ENCODE data around the gene SRGN.

SRGN gene

DNA sequence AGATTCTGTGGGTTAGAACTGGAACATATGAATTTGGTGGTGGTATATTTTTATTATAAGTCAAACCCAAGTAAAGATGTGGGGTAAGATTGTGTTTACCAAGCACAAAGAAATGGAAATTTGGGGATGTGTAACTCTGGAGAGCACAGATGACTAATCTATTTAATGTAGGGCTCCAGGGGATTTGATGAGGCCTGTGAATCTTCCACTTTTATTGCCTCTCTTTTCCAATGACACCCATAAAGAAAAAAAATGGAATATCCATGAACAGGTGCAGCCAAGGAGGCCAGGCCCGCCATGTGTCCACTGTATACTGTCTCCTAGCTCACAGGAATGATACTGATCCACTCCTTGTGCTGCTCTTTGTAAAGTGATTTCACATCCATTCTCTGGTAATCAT, 2.8 kb downstream of the SRGN start:
- no peaks in the 10 kb centered on the region for H3K36me3 ChIP-seq (ENCODE audit: control insufficient read depth, insufficient read depth, low read length)

DNA sequence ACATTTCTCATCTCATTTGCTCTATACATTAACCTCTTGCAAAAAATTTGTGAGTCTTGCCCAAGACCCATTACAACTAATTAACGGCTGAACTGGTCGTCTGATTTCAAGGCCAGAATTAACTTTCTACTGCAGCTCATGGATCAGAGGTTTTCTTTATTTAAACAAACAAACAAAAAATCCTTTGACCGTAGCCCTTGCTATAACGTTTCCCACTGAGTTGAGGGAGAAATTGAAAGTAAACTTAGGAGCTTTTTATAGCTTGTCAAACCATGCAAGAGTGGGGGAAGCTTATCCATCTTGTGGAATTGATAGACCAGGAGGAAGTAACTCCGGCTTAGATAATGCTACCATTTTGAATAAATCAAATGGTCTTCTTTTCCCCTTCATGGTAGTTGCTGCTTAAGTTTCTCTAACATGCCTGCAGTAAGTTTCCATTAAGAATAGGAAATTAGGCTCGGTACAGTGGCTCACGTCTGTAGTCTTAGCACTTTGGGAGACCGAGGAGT, 3.3 kb downstream of the SRGN start:
- WGBS, 2 experiments = 87 to 92% methylated on average over 8 of the region's 8 CpGs
- Histone ChIP-seq H3K9me3 (ENCODE audit: control insufficient read depth, low read length) (no peaks in the 10 kb centered on the region), H3K36me3 (ENCODE audit: control insufficient read depth, insufficient read depth, low read length) (no peaks in the 10 kb centered on the region), H3K4me3 (ENCODE audit: insufficient read depth, low read depth, low read length) (no peak overlapping the region), H3K27me3 (ENCODE audit: control insufficient read depth, insufficient read depth, low read length, poor library complexity, severe bottlenecking) (no peaks in the 10 kb centered on the region), H3K4me1 (ENCODE audit: control insufficient read depth, insufficient read depth, low read length) (no peaks in the 10 kb centered on the region), H3K27ac (ENCODE audit: insufficient read depth, low read depth, low read length, poor library complexity, severe bottlenecking) (no peak overlapping the region)

More for the DNA sequence above, 2.8 kb downstream of the SRGN start:
- no peaks in the 10 kb centered on the region for H3K9me3 ChIP-seq (ENCODE audit: control insufficient read depth, low read length)
- H3K4me3 ChIP-seq (ENCODE audit: insufficient read depth, low read depth, low read length) = no peak overlapping the region
- WGBS, 2 experiments = 94 to 96% methylated on average over 1 of the region's 1 CpG
- no peaks in the 10 kb centered on the region for H3K27me3 ChIP-seq (ENCODE audit: control insufficient read depth, insufficient read depth, low read length, poor library complexity, severe bottlenecking)
- no peak overlapping the region for H3K27ac ChIP-seq (ENCODE audit: insufficient read depth, low read depth, low read length, poor library complexity, severe bottlenecking)
- no peaks in the 10 kb centered on the region for H3K4me1 ChIP-seq (ENCODE audit: control insufficient read depth, insufficient read depth, low read length)

DNA sequence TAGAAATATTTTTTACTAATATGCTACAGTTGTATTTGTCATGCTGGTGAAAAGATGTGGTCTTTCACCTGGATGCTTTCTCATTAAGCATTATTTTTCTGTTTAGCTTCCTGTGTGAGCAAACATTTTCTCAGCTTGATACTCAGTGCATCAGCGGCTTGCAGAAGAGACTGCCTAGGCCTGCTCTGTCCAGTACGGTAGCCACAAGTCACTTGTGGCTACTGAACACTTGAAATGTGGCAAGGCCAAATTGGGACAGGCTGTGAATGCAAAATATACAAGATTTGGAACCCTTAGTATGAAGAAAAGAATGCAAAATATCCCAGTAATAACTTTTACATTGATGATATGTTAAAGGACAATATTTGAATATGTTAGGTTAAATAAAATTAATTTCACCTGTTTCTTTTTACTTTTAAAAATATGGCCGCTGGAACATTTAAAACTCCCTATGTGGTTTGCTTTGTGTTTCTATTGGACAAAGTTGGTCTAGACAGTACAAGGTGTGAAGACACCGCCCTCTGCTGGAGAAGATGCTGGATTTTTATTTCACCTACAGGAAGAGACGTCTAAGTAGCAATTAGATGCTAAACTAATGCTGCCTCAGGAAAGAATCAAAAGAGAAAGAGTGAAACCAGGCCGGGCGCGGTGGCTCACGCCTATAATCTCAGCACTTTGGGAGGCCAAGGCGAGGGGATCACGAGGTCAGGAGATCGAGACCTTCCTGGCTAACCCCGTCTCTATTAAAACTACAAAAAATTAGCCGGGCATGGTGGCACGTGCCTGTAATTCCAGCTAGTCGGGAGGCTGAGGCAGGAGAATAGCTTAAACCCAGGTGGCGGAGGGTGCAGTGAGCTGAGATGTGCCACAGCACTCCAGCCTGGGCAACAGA, 5.3 kb downstream of the SRGN start:
- H3K36me3 ChIP-seq (ENCODE audit: control insufficient read depth, insufficient read depth, low read length) = no peaks in the 10 kb centered on the region
- no peaks in the 10 kb centered on the region for H3K9me3 ChIP-seq (ENCODE audit: control insufficient read depth, low read length)
- whole genome bisulfite sequencing, 2 experiments = 57 to 62% methylated on average over 17 of the region's 17 CpGs
- no peak overlapping the region for H3K27ac ChIP-seq (ENCODE audit: insufficient read depth, low read depth, low read length, poor library complexity, severe bottlenecking)
- no peaks in the 10 kb centered on the region for H3K4me1 ChIP-seq (ENCODE audit: control insufficient read depth, insufficient read depth, low read length)
- no peak overlapping the region for H3K4me3 ChIP-seq (ENCODE audit: insufficient read depth, low read depth, low read length)
- H3K27me3 ChIP-seq (ENCODE audit: control insufficient read depth, insufficient read depth, low read length, poor library complexity, severe bottlenecking) = no peaks in the 10 kb centered on the region

DNA sequence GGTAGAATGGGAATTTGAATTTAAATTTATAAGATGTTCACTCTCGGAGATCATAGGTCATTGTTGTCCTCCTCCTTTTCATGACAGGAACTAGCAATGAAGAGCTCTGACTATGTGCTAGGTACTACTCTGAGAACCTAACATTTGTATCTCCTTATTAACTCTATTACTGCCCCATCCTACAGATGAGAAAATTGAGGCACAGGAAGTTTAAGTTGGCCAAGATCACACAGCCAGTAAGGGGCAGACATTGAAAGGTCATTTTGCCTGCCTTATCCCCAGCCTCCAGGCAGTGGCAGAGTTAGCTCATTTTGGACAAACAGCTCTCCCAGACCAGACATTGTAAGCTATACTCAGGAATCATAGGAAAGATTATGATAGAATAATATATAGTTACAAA, 6.0 kb downstream of the SRGN start:
- Histone ChIP-seq H3K4me3 (ENCODE audit: insufficient read depth, low read depth, low read length) (no peak overlapping the region), H3K9me3 (ENCODE audit: control insufficient read depth, low read length) (no peaks in the 10 kb centered on the region), H3K27ac (ENCODE audit: insufficient read depth, low read depth, low read length, poor library complexity, severe bottlenecking) (no peak overlapping the region), H3K4me1 (ENCODE audit: control insufficient read depth, insufficient read depth, low read length) (no peaks in the 10 kb centered on the region), H3K27me3 (ENCODE audit: control insufficient read depth, insufficient read depth, low read length, poor library complexity, severe bottlenecking) (no peaks in the 10 kb centered on the region), H3K36me3 (ENCODE audit: control insufficient read depth, insufficient read depth, low read length) (no peaks in the 10 kb centered on the region)
- WGBS, 2 experiments = 94 to 100% methylated on average over 1 of the region's 1 CpG

DNA sequence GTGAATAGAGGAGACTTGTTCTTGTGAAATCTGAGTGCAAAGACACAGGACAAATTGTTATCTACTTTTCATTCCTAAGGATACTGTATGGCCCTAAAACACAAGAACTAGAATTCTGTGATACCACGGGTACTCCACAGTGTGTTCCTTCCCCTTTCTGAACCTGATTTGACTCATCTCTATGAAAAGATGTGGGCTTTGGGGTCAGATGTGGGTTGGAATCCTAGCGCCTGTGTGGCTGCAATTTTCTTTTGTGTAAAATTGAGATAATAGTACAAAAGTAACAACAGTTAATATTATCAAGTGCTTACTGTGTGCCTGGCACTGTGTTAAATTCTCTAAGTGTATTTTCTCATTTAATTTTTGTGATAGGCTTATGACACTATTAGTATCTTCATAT, 8.1 kb downstream of the SRGN start:
- Histone ChIP-seq H3K4me3 (ENCODE audit: insufficient read depth, low read depth, low read length) (no peak overlapping the region), H3K4me1 (ENCODE audit: control insufficient read depth, insufficient read depth, low read length) (no peaks in the 10 kb centered on the region), H3K9me3 (ENCODE audit: control insufficient read depth, low read length) (no peaks in the 10 kb centered on the region), H3K27ac (ENCODE audit: insufficient read depth, low read depth, low read length, poor library complexity, severe bottlenecking) (no peak overlapping the region), H3K27me3 (ENCODE audit: control insufficient read depth, insufficient read depth, low read length, poor library complexity, severe bottlenecking) (no peaks in the 10 kb centered on the region), H3K36me3 (ENCODE audit: control insufficient read depth, insufficient read depth, low read length) (no peaks in the 10 kb centered on the region)
- 92 to 100% methylated on average over 1 of the region's 2 CpGs for WGBS, 2 experiments

DNA sequence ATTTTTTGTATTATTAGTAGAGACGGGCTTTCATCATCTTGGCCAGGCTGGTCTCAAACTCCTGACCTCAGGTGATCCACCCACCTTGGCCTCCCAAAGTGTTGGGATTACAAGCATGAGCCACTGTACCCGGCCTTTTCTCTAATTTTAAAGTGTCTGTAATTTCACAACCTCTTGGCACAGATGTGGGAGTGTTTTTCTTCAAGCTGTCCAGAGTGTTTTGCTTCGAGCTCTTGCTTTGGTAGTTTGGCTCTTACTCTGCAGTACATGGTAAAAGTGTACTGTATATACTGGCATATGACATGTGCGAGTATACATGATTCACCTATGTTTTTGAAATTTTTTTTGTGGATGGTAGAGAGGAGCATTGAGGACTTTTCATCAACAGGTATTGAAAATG, 9.8 kb downstream of the SRGN start:
- WGBS, 2 experiments = 92 to 94% methylated on average over 4 of the region's 4 CpGs
- Histone ChIP-seq H3K36me3 (ENCODE audit: control insufficient read depth, insufficient read depth, low read length) (no peaks in the 10 kb centered on the region), H3K4me1 (ENCODE audit: control insufficient read depth, insufficient read depth, low read length) (no peaks in the 10 kb centered on the region), H3K27ac (ENCODE audit: insufficient read depth, low read depth, low read length, poor library complexity, severe bottlenecking) (no peak overlapping the region), H3K27me3 (ENCODE audit: control insufficient read depth, insufficient read depth, low read length, poor library complexity, severe bottlenecking) (no peaks in the 10 kb centered on the region), H3K9me3 (ENCODE audit: control insufficient read depth, low read length) (no peaks in the 10 kb centered on the region), H3K4me3 (ENCODE audit: insufficient read depth, low read depth, low read length) (no peak overlapping the region)

DNA sequence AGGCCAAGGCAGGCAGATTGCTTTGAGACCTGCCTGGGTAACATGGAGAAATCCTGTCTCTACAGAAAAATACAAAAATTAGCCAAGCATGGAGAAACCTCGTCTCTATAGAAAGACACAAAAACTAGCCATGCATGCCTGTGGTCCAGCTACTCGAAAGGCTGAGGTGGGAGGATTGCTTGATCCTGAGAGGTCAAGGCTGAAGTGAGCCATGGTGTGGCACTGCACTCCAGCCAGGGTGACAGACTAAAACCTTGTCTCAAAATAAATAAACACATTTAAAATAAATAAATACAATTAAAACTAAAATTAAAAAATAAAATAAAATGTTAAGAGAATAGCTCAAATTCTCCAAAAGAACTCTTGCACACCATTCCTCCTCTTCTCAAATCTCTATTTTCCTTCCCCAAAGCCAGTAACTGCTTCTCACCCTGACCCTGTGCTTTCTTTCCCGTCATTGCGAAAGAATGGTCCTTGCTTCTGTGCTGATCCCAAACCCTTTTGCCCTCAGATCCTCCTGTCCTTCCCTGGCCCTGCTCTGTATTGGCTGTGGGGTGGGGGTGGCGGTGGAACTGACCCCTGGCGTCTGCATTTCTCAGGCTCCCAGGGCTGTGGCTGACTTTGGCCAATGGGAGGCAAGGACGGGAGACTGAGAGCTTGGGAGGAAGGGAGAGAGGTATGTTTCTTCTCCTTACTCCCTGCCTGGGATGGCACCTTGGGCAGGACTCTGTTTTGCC, 12.4 kb downstream of the SRGN start:
- Histone ChIP-seq H3K27me3 (ENCODE audit: control insufficient read depth, insufficient read depth, low read length, poor library complexity, severe bottlenecking) (no peaks in the 10 kb centered on the region), H3K4me1 (ENCODE audit: control insufficient read depth, insufficient read depth, low read length) (no peaks in the 10 kb centered on the region), H3K27ac (ENCODE audit: insufficient read depth, low read depth, low read length, poor library complexity, severe bottlenecking) (no peak overlapping the region), H3K36me3 (ENCODE audit: control insufficient read depth, insufficient read depth, low read length) (no peaks in the 10 kb centered on the region), H3K9me3 (ENCODE audit: control insufficient read depth, low read length) (no peaks in the 10 kb centered on the region), H3K4me3 (ENCODE audit: insufficient read depth, low read depth, low read length) (no peak overlapping the region)
- 51 to 60% methylated on average over 6 of the region's 7 CpGs for WGBS, 2 experiments

DNA sequence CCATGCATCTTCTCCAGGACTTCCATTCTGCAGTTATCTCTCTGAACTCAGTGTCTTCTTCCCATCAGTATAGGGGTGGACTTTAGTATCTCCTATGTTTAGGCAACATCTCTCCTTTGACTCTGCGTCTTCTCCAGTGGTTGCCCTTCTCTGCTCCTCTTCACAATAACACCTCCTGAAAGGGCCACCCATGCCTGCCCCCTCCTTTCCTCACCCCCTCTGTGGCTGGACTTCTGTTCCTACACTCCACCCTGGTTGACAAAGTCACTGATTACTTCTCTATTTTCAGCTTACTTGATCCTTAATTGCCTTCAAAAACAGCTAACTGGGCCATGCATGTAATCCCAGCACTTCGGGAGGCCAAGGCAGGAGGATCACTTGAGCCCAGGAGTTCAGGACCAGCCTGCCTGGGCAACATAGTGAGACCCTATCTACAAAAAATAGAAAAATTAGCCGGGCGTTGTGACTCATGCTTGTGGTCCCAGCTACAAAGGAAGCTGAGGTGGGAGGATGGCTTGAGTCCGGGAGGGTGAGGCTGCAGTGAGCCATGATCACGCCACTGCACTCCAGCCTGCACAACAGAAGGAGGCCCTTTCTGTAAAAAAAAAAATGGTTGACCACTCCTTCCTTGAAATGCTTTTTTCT, 13.7 kb downstream of the SRGN start:
- Histone ChIP-seq H3K27me3 (ENCODE audit: control insufficient read depth, insufficient read depth, low read length, poor library complexity, severe bottlenecking) (no peaks in the 10 kb centered on the region), H3K9me3 (ENCODE audit: control insufficient read depth, low read length) (no peaks in the 10 kb centered on the region), H3K4me3 (ENCODE audit: insufficient read depth, low read depth, low read length) (no peak overlapping the region), H3K36me3 (ENCODE audit: control insufficient read depth, insufficient read depth, low read length) (no peaks in the 10 kb centered on the region), H3K4me1 (ENCODE audit: control insufficient read depth, insufficient read depth, low read length) (no peaks in the 10 kb centered on the region), H3K27ac (ENCODE audit: insufficient read depth, low read depth, low read length, poor library complexity, severe bottlenecking) (no peak overlapping the region)
- 91 to 93% methylated on average over 6 of the region's 6 CpGs for WGBS, 2 experiments

DNA sequence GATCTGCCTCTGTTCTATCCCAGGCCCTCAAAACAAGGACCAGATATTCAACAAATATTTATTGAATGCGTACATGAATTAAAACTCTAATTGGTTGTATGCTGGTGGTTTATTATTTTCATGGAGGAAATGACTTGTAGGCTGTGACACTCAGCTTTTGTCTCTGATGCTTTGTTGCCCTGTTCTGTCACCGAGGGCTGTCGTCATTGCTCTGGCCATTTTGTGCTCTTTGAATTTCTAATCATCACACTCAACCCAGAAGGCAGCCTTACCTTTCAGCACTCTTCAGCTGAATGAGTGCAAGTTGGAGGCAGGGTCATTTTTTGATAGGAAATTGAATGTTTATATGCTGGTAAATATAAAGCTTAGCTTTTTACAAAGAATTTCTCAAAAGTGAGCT, 14.5 kb downstream of the SRGN start:
- Histone ChIP-seq H3K4me3 (ENCODE audit: insufficient read depth, low read depth, low read length) (no peak overlapping the region), H3K27me3 (ENCODE audit: control insufficient read depth, insufficient read depth, low read length, poor library complexity, severe bottlenecking) (no peaks in the 10 kb centered on the region), H3K36me3 (ENCODE audit: control insufficient read depth, insufficient read depth, low read length) (no peaks in the 10 kb centered on the region), H3K9me3 (ENCODE audit: control insufficient read depth, low read length) (no peaks in the 10 kb centered on the region), H3K27ac (ENCODE audit: insufficient read depth, low read depth, low read length, poor library complexity, severe bottlenecking) (no peak overlapping the region), H3K4me1 (ENCODE audit: control insufficient read depth, insufficient read depth, low read length) (no peaks in the 10 kb centered on the region)
- WGBS, 2 experiments = 83 to 86% methylated on average over 3 of the region's 3 CpGs

DNA sequence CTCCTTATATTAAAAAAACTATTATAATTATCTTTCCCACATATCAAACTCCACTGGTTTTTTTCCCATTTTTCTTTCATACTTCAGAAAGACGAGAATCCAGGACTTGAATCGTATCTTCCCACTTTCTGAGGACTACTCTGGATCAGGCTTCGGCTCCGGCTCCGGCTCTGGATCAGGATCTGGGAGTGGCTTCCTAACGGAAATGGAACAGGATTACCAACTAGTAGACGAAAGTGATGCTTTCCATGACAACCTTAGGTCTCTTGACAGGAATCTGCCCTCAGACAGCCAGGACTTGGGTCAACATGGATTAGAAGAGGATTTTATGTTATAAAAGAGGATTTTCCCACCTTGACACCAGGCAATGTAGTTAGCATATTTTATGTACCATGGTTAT, 15.9 kb downstream of the SRGN start:
- Histone ChIP-seq H3K9me3 (ENCODE audit: control insufficient read depth, low read length) (no peaks in the 10 kb centered on the region), H3K4me3 (ENCODE audit: insufficient read depth, low read depth, low read length) (no peak overlapping the region), H3K27me3 (ENCODE audit: control insufficient read depth, insufficient read depth, low read length, poor library complexity, severe bottlenecking) (no peaks in the 10 kb centered on the region), H3K27ac (ENCODE audit: insufficient read depth, low read depth, low read length, poor library complexity, severe bottlenecking) (no peak overlapping the region), H3K36me3 (ENCODE audit: control insufficient read depth, insufficient read depth, low read length) (no peaks in the 10 kb centered on the region), H3K4me1 (ENCODE audit: control insufficient read depth, insufficient read depth, low read length) (no peaks in the 10 kb centered on the region)
- WGBS, 2 experiments = 92 to 95% methylated on average over 7 of the region's 7 CpGs
